Right ventricle myocardium inferior (tissue), 1 donor: ENCODE data around the gene FSTL4. TPM values are rescaled to one million over a fixed set of nuclear protein-coding genes. Genes with fewer than 3 reads are reported as not detected.

Experiments used
- ATAC-seq: fragments of 200-7000 bp; cut with Tn5 transposase; one replicate; pipeline ENCODE4 v1.9.1; 2020; ENCODE audit warnings: mild to moderate bottlenecking, moderate library complexity
- DNase-seq: peaks from one replicate; pipeline ENCODE4 v3.0.0; 2021; ENCODE audit errors: missing footprints
- intact Hi-C: fragments of 100-400 bp; cut with DNase I; formaldehyde crosslinking; loops from one replicate; pipeline ENCODE4 v1.11.0; 2022
- total RNA-seq: library from RNA; stranded (reverse); fragmentation: NEBNext Ultra II Directional; extraction: Animal tissue kit (Norgen Biotek cat#: 25700); gene quantifications from one replicate; pipeline ENCODE4 v1.2.1, GENCODE V29; 2021
- donor health status: DM: no; HTN: yes; CAD: no; lungs with severe emphysema.

The FSTL4 gene
- total RNA-seq, 1 donor from 2014 or later: not detected

GRCh38 chr5:133260715-133261114, 351.6 kb downstream of the FSTL4 start:
- intact Hi-C loops: no loop called here
- DNase-seq: no peak
- ATAC-seq: no peak

- DNase-seq (no peak), ATAC-seq (no peak)
- intact Hi-C loops: no loop called here
Observed at GRCh38 chr5:133259199-133259997, 352.9 kb downstream of the FSTL4 start.

- DNase-seq: no peak
- ATAC-seq: no peak
- intact Hi-C loops: no loop called here
Observed at GRCh38 chr5:133257977-133258376, 354.4 kb downstream of the FSTL4 start.

GRCh38 chr5:133256276-133256675, 356.1 kb downstream of the FSTL4 start:
- DNase-seq: no peak
- no peak for ATAC-seq
- intact Hi-C loops: no loop called here

- ATAC-seq: no peak
- DNase-seq: no peak
- intact Hi-C loops: no loop called here
Observed at GRCh38 chr5:133254803-133255202, 357.5 kb downstream of the FSTL4 start.

GRCh38 chr5:133253671-133254070, 358.7 kb downstream of the FSTL4 start:
- DNase-seq (no peak), ATAC-seq (no peak)
- intact Hi-C loops: no loop called here

GRCh38 chr5:133253070-133253469, 359.3 kb downstream of the FSTL4 start:
- DNase-seq: no peak
- no peak for ATAC-seq
- intact Hi-C loops: no loop called here

GRCh38 chr5:133252133-133252480, 360.2 kb downstream of the FSTL4 start:
- no peak for ATAC-seq
- intact Hi-C loops: no loop called here
- DNase-seq: no peak

GRCh38 chr5:133251296-133252132, 360.8 kb downstream of the FSTL4 start:
- no peak for DNase-seq
- intact Hi-C loops: no loop called here

GRCh38 chr5:133250527-133250926, 361.8 kb downstream of the FSTL4 start:
- ATAC-seq: no peak
- intact Hi-C loops: no loop called here

More at GRCh38 chr5:133251296-133252132, 360.8 kb downstream of the FSTL4 start:
- no peak for ATAC-seq

GRCh38 chr5:133249593-133249992, 362.7 kb downstream of the FSTL4 start:
- DNase-seq (no peak), ATAC-seq (no peak)
- intact Hi-C loops: loop anchor here (5.0 kb wide), 1 partner anchor 137 kb away; no protein-coding TSS in a partner anchor

More at GRCh38 chr5:133250527-133250926, 361.8 kb downstream of the FSTL4 start:
- no peak for DNase-seq

- intact Hi-C loops: loop anchor here (5.0 kb wide), 1 partner anchor 136 kb away; no protein-coding TSS in a partner anchor
- ATAC-seq (no peak), DNase-seq (no peak)
Observed at GRCh38 chr5:133247881-133248624, 364.3 kb downstream of the FSTL4 start.

GRCh38 chr5:133247151-133247709, 365.1 kb downstream of the FSTL4 start:
- intact Hi-C loops: loop anchor here (5.0 kb wide), 1 partner anchor 135 kb away; no protein-coding TSS in a partner anchor
- ATAC-seq (no peak), DNase-seq (no peak)

- intact Hi-C loops: loop anchor here (5.0 kb wide), 1 partner anchor 134 kb away; no protein-coding TSS in a partner anchor
- DNase-seq: no peak
- ATAC-seq: no peak
Observed at GRCh38 chr5:133246376-133247150, 365.8 kb downstream of the FSTL4 start.

GRCh38 chr5:133246053-133246370, 366.3 kb downstream of the FSTL4 start:
- intact Hi-C loops: loop anchor here (5.0 kb wide), 1 partner anchor 134 kb away; no protein-coding TSS in a partner anchor
- ATAC-seq (no peak), DNase-seq (no peak)

- no peak for DNase-seq
- intact Hi-C loops: loop anchor here (5.0 kb wide), 1 partner anchor 133 kb away; no protein-coding TSS in a partner anchor
- no peak for ATAC-seq
Observed at GRCh38 chr5:133245191-133246052, 366.9 kb downstream of the FSTL4 start.

GRCh38 chr5:133244242-133244641, 368.1 kb downstream of the FSTL4 start:
- ATAC-seq (no peak), DNase-seq (no peak)
- intact Hi-C loops: no loop called here
